GM10266 (cell line): Measurements from ENCODE around the gene HSPB7.

Source experiments
- DNase-seq: peaks from one replicate; pipeline ENCODE4 v3.0.0; 2012; ENCODE audit errors: extremely low spot score
- CTCF ChIP-seq: IDR thresholded peaks from 2 replicates; pipeline ENCODE4 v1.5.1; 2012; ENCODE audit warnings: mild to moderate bottlenecking, low read depth; ENCODE audit not compliant: control insufficient read depth, insufficient read depth; ENCODE audit errors: missing control alignments

Gene HSPB7

DNA sequence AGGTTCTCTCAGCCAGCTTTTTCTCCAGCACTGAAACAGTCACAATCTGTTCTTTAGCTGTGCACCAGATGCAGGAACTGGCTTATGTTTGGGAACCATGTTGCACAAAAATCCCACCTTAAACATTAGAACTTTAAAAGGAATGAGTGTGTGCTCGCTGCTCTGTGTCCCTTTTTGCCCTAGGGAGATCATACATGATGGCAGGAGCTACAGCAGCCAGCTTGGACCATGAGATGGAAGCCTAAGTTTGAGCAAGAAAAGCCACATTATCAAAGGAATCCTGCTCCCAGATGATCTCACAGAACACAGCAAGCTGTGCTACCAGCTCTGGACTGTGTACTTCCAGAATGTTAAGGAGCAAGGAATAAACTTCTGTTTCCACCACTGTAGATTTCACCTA lies 45.4 kb downstream of the HSPB7 start:
- no peak for DNase-seq
- TF ChIP-seq CTCF = no peak

DNA sequence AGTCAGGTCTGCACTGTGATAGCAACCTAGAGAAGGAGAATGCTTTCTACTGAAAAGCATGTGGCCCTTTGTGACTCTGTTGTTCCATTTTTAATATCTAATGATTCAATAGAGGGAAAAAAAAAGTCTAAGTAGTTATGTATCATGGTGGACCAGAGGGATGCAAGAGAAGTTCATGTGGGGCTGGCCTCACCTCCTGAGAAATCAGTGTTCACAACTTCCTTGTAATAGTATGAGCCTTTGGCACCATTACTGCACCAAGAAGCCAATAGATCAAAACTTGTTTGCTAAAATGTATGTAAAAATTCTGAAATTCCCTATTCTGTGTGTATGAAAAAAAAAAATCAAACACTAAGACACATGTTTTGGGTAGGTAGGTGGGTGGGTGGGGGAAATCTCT lies 46.9 kb downstream of the HSPB7 start:
- TF ChIP-seq CTCF = no peak

DNA sequence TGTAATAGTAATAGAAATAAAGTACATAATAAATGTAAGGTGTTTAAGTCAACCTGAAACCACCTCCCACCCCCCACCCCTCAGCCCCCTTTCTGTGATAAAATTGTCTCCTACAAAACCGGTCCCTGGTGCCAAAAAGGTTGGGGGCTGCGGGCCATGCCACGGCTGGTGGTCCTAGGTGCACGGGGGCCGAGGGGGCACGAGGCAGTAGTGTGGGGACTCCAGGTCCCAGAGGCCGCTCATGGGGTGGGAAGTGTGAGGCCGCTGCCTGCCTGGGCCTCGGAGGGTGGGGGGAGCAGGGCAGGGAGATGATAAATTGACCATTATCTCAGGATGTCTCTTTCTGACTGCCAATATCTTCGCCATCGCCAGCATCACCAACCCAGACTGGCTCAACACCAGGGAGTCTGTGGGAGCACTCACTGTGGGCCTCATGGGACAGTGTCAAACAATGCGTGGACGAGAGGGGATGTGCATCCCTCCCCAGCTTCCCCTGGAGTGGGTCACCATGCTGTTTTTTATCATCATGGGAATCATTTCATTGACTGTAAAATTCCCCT lies 48.4 kb downstream of the HSPB7 start:
- no peak for DNase-seq
- TF ChIP-seq CTCF = no peak

More for the DNA sequence above, 46.9 kb downstream of the HSPB7 start:
- no peak for DNase-seq

GRCh38 chr1:15968172-15968571 lies 49.7 kb downstream of the HSPB7 start:
- DNase-seq = no peak
- TF ChIP-seq CTCF = no peak

DNA sequence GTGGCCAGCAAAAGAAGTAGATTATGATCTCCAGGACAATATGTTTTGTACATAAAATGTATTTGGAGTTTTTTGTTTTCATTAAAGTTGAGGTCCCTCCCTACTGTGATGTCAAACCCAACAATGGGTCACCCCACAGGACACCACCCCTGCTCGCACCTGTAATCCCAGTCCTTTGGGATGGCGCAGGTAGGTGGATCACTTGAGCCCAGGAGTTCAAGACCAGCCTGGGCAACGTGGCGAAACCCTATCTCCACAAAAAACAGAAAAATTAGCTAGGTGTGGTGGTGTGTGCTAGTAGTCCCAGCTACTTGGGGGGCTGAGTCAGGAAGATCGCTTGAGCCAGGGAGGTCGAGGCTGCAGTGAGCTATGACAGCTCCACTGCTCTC lies 50.9 kb downstream of the HSPB7 start:
- DNase-seq = no peak
- no peak for TF ChIP-seq CTCF

- peak; percentile 88 for DNase-seq
- TF ChIP-seq CTCF = no peak
Observed at GRCh38 chr1:15966081-15966955, 51.5 kb downstream of the HSPB7 start.

DNA sequence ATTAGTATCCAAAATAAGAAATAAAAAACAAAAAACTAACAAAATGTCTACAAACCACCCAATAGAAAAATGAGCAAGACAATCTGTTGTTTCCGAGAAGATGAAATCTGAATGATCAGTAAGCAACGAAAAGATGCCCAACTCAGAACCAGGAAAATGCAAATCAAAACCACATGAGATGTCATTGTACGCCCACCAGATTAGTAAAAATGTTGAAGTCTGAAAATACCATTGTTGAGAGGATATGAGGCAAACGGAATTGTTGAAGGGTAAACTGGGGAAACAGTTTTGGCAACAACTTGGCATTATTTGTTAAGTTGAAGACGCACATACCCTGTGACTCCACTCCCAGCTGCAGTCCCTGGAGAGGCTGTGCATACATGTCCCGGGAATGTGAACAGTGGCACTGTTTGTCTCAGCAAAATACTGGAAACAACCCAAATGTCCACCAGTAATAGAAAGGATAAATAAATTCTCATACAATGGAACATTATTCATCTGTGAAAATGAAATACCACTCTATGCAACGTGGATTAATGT lies 52.5 kb downstream of the HSPB7 start:
- DNase-seq = no peak
- no peak for TF ChIP-seq CTCF
